HG03196 (cell line): ENCODE measurements around the gene PKP4.

Experiments used
- ATAC-seq: cut with Tn5 transposase; IDR thresholded peaks from one replicate; pipeline ENCODE4 v1.9.1; 2021; ENCODE audit not compliant: unreplicated experiment

PKP4 gene

DNA sequence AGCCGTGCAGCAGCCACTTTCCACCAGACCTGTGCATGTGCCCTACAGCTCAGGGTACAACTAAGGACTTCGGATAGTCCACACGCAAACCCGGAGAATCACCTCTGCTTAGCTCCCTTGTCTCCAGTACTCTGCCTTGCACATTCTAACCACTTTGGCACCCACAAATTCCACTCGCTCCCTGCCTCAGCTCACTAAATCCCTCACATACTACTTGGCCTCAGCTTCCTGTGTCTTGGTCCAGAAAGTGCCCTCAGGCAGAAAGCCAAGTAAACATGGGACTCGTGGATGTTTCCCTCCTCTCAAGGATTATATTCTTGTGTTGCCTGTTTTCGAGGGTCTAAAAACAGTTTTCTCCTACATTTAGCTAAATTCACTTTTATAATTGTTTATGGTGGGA, 180.6 kb downstream of the PKP4 start:
- no peak for ATAC-seq

DNA sequence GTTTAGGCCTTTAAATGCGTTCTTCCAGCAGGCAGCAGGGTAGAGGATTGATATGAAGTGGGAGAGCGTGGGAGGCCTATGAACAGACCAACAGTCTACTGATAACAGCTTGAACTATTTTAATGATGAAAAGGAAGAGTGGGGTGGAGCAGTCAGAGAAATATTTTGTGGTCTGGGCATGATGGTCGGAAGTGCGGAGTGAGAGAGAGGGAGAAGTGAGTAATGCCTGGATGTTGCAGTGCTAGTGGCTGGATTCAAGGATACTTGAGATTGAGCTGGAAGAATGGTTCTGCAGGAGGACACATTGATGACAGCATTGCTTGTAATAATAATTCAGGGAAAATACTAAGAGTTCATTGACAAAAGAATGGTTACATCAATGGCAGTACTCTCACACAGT, 187.4 kb downstream of the PKP4 start:
- no peak for ATAC-seq

DNA sequence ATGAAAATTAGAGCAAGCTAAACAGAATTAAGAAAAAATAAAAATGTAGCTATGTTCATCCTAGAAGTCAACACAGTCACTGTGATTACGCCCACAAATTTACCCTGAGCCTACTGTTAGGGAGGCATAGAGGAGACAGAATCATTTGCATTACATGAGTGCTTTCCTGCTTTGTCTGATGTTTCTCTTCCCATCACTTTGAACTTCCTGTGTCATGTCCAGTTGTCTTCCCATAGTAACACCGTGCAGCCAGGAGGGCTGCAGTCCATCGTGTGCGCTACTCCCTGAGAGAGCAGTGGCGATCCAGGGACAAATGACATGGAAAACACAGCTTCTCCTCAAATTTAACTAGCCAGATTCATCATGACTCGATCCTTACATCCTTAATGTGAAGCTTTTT, 188.5 kb downstream of the PKP4 start:
- no peak for ATAC-seq

DNA sequence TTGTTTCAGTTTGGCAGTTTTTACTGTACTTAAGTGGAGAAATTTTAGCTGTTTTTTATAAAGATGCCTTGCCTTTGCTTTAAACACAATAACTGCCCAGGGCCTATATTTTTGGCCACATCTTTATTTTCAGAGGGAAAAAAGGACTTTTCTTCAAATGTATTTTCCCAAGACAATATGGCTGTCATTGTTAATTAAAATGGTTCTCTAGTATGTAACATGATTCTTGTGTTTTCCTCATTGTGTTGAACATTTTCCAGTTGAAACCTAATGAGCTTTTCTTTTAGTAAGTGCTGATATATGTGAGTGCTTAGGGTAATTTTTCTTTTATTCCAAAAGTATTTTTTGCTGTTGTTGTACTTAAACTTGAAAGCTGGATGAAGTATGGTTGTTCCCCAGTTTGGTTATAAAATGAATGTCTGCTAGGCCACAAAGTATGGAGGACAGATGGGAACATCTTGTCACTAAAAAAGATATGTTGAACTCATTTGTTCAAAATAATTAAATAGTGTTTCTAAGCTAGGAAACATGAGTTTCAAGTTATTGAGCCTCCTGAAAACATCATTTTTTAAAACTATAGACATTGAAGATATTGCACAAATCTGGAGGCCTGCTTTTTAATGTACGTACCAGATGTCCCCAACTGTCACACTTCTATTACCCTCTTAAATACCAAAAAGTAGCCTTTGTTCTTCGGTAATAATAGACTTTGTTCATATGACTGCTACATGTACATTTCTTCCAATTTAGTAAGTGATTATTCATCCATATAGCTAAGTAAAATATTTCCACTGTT, 190.9 kb downstream of the PKP4 start:
- no peak for ATAC-seq

DNA sequence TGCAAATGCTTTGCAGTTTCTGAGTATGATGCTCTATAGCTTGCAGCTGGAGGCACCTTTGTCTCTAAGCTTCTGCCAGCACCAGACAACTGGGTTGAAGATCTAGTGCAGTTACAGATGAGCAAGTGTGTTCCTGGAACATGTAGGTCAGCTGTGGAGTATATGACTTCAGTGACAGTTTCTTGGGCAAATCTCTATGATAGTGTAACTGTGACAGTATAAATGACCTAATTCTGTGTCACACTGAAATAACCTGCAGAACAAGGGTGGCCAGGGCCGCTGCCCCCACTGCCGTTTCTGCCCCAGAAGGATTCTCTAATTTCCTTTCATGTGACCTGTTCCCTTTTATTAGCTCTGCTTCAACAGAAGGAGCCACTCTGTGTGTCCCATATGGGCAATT, 193.1 kb downstream of the PKP4 start:
- ATAC-seq, result no peak

DNA sequence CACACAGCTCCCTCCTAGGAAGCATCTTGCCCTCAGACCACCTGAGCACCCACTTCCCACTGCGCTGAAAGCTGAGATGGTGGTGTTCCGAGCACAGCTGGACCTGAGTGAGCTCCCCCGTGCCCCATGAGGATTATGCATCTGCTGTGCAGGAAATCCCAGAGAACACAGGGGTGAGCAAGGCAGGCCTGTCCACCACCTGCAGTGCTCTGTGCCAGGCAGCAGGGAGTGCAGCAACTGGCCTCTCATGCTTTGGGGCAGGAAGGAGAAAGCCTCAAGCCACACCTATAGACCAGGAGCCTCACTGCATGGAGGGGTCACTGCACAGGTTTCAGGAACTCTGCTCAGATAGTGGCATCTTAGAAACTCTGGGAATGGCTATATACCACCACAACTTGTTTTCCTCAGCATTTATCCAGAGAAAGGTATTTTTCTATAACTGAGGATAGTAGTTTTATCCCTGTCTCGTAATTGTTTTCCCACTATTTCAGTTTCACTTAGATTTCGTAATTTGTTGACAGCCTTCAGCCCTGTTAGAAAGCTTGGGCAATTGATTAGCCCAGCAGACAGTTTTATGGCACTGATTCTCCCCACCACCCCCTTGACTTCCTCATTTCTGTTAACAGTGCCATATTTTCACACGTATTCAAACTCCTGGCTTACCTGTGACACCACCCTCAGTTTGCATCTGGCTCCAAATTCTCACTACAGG, 194.1 kb downstream of the PKP4 start:
- ATAC-seq, result no peak

DNA sequence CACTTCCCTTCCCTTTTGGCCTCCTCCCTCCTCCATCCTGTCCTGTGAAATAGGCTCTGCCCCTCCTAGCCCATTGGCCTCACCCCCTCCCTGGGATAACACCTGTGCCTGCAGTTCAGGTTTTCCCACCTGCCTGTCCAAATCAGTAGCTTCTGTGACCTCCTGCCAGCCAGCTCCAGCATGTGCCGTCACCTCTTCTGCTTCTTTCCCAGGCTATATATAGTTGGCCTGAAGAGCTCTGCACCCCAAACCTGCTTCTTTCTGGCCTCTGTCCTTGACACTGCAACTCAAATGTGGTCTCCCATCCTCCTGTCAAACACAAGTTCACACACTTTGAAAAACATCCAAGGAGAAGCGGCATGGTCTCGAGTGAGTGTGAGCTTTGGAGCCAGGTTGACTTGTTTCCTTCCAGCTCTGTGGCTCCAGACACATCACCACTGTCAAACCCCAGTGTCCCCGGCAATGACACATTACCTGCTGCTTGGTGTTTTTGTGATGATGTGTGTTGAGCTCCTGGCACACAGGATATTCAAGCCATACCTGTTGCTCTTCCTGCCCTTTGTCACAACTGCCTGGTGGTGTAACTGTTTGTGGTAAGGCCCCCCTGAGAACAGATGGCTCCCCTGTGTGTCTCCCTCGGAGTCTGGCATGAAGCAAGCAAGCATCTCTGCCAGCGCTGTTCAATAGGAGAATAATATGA, 194.8 kb downstream of the PKP4 start:
- no peak for ATAC-seq

DNA sequence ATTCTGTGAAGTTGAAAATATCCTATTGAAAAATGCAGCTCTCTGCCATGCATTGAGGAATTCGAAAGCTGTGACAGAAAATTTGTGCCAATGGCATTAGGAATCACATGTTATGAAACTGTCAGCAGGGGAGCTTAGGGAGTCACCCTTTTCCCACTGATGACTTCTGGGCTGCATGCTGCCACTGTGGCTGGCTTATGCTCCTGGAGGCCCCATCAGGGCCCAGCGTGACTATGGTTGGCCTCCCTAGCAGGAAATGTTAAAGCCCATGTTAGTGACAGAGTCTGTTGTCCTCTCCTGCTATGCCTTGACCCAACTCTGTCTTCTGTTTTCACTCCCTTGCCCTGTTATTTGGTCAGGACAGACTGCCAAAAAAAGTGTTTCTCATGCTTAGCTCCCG, 198.9 kb downstream of the PKP4 start:
- no peak for ATAC-seq

DNA sequence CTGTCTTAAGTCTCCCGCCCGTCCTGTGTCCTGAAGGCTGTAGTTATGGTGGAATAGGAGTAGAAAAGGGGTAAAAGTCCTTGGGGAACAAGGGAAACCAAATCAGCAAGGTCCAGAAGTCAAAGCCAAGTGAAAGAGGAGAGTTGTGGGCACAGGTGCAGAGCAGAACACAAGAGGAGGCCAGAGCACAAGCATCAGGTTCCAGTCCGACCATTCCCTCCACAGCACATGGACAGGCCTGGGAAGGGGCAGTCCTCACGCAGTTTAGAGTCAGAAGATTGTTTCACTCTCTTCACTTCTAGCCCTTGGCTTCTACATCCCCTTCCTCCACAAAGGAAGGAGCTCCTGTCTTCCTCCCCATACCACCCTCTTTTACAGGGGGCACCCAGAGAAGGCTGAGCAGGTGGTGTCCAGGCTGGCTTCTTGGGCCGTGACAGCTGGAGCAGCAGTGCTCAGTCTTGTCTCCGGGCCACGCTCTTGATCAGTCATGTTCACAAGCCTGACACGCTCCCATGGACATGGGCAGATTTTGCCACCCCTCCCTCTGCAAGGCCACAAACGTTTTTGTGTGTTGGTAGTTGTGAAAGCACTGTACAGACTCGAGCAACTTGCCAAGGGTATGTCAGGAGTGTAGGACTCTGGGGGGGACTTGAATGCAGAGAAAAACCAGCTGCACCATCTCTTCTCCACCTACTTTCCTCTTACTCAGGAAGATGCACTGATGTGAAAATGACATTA, 199.9 kb downstream of the PKP4 start:
- no peak for ATAC-seq

DNA sequence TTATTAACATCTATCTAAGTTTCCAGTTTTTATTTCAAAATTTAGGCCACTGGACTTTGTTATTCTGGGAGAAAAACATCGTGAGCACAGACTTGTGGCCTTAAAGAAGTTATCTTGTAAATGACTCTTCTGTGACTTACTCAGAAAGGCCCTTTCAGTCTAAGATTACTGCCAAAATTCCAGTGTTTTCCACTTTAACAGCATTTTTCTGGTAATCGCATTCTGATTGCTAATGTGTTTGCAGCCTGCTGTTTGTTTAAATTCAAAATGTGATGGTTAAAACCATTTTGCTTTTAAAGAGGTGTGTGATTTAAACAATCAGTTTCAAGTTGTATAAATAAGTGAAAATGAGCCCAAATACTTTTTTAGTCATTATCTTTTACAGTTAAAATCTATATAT, 201.6 kb downstream of the PKP4 start:
- no peak for ATAC-seq

DNA sequence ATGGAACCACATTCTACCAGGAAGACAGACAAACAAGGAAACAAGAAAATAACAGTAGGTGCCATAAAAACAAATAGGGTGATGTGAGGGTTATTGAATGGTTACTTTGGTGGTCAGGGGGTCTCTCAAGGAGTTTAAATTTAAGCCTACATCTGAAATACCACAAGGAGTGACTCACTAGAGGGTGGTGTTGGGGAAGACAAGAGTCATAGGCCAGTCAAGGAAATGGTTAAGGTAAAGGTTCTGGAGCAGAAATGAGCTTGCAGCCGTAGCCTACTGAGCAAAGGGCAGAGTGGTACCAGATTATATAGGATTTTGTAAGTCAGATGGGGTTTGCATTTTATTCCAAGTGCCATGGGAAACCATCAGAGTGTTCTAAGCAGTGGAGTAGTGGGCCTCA, 202.7 kb downstream of the PKP4 start:
- ATAC-seq, result no peak

DNA sequence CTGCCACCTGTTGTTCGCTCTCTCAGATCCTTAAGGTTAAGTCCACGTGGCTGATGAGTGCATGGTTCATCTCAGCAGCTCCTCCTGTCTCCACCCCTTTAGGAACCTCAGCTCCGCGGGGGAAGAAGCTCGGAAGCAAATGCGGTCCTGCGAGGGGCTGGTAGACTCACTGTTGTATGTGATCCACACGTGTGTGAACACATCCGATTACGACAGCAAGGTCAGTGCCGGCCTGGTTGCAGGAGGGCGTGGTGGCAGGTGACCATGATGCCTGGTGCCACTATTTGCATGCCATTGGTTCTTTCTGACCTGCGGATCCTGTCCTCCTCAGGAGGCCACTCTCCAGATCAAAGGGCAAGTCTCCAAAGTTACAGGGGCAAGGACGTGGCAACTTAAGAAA, 204.5 kb downstream of the PKP4 start:
- ATAC-seq, result no peak

DNA sequence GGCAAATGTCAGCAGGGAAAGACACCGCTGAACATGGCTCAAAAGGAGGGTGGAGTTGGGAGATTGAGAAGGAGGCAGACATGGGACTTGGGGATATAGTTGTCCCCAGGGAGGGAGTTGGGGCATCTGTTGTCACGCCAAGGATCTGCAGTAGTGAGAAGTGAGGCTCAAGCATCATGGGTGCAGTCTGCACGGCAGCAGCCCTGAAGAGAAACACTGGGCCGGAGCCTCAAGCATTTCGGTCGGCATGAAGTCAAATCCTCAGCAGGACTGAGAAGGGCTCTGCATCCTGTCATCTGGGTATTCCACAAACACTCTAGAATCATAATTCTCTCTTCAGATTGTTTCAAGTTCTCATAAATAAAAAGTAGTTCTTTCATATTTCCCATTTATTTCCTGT, 205.7 kb downstream of the PKP4 start:
- ATAC-seq, result no peak

DNA sequence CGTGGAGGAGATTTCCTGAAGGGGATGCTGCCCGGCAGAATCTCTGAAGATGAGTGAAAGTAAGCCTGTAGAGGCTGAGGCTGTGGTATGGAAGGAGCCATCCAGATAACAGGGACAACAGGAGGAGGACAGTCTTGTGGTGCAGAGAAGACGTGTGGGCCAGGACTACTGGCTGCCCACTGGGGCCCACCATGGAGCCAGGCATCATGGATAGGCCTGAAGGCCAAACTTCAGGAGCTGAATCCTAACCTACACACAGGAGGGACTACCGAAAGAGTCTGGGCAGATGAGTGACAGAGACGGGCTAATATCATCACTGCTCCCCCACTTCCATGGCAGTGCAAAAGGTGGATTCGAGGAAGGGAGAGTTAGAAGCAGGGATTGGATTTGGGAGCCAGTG, 207.0 kb downstream of the PKP4 start:
- no peak for ATAC-seq

DNA sequence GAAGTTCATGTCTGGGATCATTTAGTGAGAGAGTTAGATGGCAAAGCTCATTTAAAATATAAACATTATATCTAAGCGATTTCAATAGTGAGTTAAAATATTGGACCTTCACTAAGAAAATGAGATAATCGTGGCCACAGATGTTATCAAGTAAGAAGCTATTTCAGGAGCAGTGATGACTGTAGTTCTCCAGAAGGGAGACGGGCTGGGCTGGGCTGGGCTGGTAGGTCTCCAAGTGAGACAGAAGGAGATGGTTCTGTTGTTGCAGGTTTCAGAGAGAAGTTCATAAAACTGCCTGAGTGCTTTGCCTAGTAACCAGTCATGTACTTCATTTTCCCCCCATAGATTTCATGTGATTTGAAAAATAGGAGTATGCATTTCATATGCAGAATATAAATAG, 208.2 kb downstream of the PKP4 start:
- no peak for ATAC-seq

DNA sequence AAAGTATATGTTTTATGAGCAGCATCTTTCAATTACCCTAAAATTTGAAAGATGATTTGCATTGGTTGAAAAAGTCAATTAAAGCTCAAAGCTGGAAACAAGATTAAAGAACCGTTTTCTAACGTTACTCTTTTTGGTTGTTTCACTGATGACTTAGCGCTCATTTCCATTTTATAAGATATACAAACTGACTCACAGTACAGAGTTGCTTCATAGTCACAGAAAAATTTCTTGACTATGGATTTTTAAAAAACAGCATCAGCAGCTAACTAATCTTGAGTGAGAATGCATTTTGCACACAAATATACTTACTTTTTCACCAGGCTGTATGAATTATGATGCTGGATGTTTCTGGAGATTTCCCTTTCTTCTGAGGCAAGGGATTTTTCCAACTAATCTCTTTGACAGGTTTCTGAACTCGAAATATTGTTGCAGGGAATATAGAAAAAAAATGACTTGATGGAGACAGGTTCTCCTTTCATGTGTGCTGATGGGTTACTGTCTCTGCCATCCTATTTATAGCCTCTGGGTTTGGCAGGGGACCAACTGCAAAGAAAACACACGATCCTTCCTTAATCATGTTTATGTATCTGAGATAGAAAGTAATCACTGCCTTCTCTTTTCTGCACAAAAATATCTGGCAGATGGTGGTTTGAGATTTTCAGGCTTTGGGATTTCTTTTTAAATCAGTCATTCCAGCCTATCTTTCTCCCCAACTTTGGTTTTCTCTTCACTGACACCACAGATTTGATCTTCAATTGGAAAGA, 209.0 kb downstream of the PKP4 start:
- ATAC-seq, result no peak

DNA sequence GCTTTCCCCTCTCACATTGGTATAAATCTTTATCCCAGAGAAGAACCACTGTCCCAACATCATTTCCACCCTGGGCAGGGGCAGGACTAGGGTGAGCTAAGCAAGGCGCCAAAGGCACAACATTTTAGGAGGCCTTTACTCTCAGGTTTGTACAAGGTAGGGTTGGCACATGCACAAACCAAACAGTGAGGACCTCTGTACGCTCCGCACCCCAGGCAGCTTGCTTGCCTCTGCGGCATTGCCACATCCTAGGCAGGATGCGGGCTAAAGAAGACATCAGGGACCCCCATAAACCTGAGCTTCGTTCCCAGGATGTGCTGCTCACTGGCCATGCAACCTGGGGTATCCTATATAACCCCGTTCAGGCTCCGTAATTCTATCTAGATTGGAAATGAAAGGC, 210.2 kb downstream of the PKP4 start:
- ATAC-seq, result no peak

DNA sequence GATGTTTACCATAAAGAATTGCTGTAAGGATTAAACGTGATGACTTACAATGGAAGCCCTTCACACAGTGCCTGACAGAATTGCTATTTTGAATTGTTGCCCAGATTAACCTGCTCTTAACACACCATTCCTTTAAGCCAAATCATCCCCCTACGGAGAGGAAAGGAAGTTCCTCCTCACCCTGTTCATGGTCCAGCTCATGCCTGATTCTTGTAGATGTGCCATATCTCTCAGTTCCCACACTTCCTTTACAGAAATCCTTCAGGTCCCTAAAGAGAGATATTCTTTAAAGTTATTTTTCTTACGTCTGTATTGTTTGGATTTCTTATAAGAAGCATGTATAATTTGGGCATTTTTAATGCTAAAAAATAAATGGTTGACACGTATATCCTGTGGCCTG, 210.8 kb downstream of the PKP4 start:
- ATAC-seq, result no peak

DNA sequence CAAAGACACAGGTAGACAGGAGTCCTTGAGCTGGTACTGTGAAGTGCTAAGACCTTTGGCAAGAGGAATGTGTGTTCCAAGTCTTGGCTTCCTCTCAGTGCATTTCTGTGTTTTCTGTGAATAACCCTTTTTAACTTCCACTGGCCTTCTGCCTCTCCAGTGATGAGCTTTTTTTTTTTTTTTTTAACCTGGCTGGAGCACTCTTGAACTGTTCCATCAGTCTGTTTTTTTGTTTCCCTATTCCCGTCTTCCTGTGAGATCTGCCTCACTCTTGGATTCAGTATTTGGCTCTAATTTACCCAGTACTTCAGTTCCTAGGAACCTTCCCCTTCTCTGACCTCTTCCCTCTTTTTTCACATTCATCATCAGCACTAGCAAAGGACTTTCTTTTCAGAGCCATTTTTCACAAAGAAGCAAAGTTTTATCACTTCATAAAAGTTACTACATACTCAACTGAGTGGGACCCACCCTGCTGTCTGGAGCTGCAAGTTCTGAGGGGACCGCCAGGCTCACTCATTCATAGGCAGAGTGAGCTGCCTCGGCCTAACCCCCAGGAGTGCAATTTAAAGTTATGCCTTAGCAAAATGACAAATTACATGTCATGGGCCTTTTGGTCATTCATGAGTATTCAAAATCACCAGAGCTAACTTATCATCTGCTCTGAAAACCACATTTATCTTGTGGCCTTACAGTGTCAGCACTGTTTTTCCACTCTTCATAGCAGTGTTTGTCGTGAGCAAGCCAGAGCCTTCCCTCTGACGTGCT, 211.4 kb downstream of the PKP4 start:
- no peak for ATAC-seq

DNA sequence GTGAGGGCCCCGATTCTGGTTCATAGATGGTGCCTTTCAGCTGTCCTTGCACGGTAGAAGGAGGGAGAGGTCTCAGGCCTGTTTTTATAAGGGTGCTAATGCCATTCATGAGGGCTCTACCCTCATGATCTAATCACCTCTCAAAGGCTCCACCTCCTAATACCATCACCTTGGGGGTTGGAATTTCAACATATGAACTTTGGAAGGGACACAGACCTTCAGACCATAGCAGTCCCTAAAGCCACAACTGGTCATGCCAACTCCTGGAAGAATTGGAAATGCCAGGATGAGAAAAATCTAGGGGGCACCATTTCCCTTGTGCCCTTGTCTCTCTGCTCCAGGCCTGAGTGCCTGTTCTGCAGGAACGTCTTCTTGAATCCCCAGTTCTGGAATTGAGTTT, 213.5 kb downstream of the PKP4 start:
- ATAC-seq, result no peak
